KOPT-K1 (cell line): ENCODE results near the gene MT1G.

Experiments used
- H3K27ac ChIP-seq: fragments of 200-600 bp; sonication (generic); 2 replicates; pipeline ENCODE4 v1.5.1; 2016; ENCODE audit warnings: antibody characterized with exemption, mild to moderate bottlenecking, low read depth, low read length; ENCODE audit not compliant: poor library complexity, severe bottlenecking
- H3K36me3 ChIP-seq: fragments of 200-600 bp; sonication (generic); 2 replicates; pipeline ENCODE4 v1.5.1; 2017; ENCODE audit warnings: antibody characterized with exemption, mild to moderate bottlenecking, low read length, moderate library complexity; ENCODE audit not compliant: insufficient read depth
- H3K9me3 ChIP-seq: fragments of 200-600 bp; sonication (generic); 2 replicates; pipeline ENCODE4 v1.5.1; 2017; ENCODE audit warnings: antibody characterized with exemption, low read length, mild to moderate bottlenecking; ENCODE audit not compliant: insufficient read depth, poor library complexity, severe bottlenecking

The MT1G gene

DNA sequence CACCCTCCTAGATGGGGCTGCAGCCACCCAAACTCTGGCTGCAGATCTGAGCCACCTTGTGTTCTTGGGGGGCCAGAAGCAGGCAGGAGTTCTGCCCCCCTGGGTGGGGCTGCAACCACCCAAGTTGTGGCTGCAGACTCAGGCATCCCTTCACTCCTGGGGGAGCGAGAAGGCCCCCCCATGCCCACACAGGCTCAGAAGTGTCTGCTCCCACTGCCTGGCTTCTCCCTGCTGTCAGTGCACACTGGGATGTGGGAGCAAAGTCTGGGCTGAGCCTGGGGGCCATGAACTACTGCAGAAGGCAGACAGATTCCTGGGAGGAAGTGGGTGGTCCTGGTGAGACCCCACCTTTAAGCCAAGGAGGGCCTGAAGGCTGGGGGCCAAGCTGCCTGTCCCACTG lies 27.4 kb upstream of the MT1G start:
- Histone ChIP-seq H3K27ac (no peak overlapping the region), H3K36me3 (no peaks in the 10 kb centered on the region), H3K9me3 (no peaks in the 10 kb centered on the region)

DNA sequence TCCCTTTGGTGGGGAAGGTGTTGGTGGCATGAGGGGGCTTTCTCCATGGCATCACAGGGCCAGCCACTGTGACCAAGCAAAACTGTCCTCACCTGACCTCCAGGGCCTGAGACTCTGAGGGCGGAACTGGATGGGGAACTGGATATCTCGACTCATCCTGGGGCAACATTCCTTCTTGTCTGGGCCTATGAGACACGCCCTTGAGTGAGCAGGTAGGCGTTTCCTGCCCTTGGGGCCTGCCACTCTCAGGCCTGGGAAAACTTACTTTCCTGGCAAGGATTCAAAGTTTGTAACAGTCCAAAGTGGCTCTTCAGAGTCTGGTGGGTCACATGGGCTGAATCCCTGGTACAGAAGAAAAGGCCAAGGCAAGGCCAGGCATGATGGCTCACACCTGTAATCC lies 24.0 kb upstream of the MT1G start:
- H3K36me3 ChIP-seq = no peaks in the 10 kb centered on the region
- peaks cover 3% of the 10 kb centered on the region for H3K9me3 ChIP-seq
- H3K27ac ChIP-seq = no peak overlapping the region

DNA sequence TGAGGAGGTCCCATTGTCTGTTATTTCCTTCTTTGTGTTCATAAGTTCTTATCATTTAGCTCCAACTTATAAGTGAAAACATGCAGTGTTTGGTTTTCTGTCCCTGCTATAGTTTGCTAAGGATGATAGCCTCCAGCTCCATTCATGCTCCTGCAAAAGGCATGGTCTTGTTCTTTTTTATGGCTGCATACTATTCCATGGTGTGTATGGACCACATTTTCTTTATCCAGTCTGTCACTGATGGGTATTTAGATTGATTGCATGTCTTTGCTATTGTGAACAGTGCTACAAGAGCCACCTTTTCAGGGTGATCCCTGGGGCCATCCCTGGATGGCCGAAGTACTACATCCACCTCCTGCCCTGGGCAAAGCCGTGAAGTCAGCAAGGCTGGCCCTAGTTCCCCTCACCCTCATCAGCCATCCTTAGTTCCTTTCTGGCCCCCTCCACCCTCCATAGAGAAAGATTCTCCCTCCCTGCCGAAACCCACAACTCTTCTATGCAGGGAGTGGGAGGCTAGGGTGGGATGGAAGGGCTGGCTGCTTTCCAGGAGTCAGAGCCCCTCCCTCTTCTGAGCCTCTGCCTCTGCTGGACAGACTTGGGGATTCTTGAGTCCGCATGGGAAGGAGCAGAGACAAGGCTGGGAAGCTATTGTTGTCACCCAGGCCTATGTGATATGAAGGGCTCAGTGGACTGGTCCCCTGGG lies 22.7 kb upstream of the MT1G start:
- Histone ChIP-seq H3K36me3 (no peaks in the 10 kb centered on the region), H3K9me3 (peaks cover 10% of the 10 kb centered on the region), H3K27ac (no peak overlapping the region)

- Histone ChIP-seq H3K9me3 (peaks cover 10% of the 10 kb centered on the region), H3K36me3 (no peaks in the 10 kb centered on the region), H3K27ac (no peak overlapping the region)
Observed at GRCh38 chr16:56689171-56689570, 21.3 kb upstream of the MT1G start.

GRCh38 chr16:56688762-56689161 lies 20.9 kb upstream of the MT1G start:
- Histone ChIP-seq H3K9me3 (peaks cover 10% of the 10 kb centered on the region), H3K36me3 (no peaks in the 10 kb centered on the region), H3K27ac (no peak overlapping the region)

GRCh38 chr16:56686758-56687157 lies 18.9 kb upstream of the MT1G start:
- Histone ChIP-seq H3K27ac (no peak overlapping the region), H3K36me3 (no peaks in the 10 kb centered on the region)

GRCh38 chr16:56684926-56685590 lies 17.2 kb upstream of the MT1G start:
- Histone ChIP-seq H3K9me3 (peaks cover 10% of the 10 kb centered on the region), H3K27ac (no peak overlapping the region), H3K36me3 (no peaks in the 10 kb centered on the region)

More at GRCh38 chr16:56686758-56687157, 18.9 kb upstream of the MT1G start:
- peaks cover 10% of the 10 kb centered on the region for H3K9me3 ChIP-seq

DNA sequence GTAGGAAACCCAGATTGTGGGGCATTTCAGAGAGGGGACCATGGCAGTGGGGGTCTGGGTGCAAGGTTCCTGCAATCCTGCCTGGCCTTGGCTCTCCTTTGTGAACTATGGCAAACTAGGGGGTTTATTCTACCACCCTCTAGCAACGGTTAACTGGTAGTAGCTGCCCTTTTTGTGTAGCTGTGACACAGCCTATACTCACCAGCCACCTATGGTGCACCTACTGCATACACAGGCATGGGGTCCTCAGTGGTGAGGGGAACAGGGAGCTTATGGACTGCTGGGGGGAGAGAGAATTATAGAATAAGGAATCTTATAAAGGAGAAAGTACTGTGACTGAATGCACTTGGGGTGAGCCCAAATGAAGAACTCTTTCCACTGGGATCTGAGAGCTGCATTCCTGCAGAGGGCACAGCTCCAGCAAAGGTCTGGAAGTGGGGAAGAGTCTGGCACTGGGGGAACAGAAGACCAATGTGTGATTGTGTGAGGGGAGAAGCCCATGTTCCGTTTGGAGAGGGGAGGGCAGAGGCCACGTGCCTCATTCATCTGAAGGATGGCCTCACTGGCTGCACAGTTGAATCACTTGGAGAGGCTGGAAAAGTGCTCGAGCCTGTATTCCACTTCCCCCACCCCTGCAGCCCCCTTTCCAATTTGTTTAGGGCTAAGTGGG lies 16.5 kb upstream of the MT1G start:
- no peak overlapping the region for H3K27ac ChIP-seq
- peaks cover 10% of the 10 kb centered on the region for H3K9me3 ChIP-seq
- H3K36me3 ChIP-seq = no peaks in the 10 kb centered on the region

DNA sequence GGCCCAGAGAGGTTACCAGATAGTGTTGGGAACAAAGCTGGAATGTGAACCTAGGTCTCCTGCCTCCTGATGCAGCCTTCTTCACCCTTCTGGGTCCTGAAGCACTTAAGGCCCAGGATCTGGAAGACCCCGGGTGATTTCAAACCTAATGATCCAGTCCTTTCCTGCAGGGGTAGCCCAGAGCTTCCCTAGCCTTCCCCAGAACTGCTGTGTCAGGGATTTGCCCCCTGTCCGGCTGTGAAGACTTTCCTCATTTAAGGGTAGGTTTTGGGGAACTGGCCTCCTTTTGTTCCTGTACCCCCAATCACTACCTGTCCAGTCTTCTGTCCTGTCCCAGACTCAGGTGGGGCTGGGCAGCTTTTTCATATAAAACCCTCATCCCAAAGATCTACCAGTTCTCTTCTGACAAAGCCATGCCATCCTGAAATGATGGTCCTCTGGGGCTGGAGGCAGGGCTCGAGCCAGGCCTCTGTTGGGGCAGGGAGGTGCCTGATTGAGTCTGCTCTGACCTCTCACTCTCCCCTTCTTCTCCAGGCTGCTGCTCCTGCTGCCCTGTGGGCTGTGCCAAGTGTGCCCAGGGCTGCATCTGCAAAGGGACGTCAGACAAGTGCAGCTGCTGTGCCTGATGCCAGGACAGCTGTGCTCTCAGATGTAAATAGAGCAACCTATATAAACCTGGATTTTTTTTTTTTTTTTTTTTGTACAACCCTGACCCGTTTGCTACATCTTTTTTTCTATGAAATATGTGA lies 15.7 kb upstream of the MT1G start:
- Histone ChIP-seq H3K36me3 (no peaks in the 10 kb centered on the region), H3K9me3 (peaks cover 10% of the 10 kb centered on the region), H3K27ac (no peak overlapping the region)

DNA sequence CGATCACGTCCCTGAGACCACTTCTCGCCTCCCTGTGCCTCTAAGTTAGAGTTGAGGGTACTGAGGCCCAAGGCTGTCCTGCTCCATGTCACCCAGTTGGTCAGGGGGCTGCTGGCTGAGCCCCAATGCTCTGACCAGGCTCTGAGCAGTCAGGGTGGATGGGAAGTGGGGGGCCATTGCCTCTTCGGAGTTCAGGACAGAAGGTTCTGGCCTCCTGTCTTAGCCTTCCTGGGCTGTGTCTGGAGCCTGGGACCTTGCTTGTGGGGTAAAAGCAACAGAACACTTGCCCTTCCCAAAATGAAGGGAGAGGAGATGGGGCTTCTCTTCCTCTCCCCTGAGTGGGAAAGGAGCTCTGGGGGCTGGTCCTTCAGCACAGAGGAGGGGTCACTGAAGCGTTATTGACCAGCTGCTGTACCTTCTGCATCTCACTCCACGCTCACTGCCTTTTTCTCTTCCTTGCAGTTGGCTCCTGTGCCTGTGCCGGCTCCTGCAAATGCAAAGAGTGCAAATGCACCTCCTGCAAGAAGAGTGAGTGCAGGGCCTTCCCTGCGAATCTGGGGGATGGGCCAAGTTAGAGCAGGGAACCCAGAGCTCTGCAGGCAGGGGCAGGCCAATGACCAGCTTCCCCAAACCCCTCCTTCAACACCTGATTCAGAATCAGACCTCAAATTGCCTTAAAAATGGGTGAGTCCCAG lies 15.0 kb upstream of the MT1G start:
- peaks cover 10% of the 10 kb centered on the region for H3K9me3 ChIP-seq

DNA sequence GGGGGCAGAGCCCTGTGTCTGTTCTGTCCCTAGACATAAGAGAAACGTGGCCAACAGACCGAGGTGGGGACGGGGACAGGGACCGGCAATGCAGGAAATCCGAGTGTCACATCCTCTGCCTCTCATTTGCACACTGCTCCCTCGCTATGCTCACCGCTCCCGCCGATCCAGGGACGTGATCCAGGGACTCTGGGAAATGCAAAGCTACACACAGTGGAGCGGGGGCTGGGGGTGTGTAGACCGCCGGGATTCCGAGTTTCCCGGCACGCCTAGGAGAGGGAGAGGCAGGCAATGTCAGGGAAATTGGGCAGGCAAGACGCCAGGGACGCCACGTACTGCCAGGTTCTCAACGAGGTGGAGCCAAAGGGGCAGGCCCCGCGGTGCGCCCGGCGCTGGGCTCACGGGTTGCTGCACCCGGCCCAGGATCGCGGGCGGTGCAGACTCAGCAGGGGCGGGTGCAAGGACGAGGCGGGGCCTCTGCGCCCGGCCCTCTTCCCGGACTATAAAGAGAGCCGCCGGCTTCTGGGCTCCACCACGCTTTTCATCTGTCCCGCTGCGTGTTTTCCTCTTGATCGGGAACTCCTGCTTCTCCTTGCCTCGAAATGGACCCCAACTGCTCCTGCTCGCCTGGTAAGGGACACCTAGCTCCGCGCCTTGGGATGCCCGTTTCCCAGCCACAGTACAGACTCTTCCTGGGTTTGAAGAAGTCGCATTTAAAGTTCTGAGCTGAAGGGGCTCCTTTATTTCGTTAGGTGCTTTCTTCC lies 14.3 kb upstream of the MT1G start, which contains the start of gene MT1X:
MT1X (plus strand) TSS at position 532 of the 764 bp plus-strand sequence; CDS start at position 603, 71 bp downstream.
- Histone ChIP-seq H3K9me3 (peaks cover 9% of the 10 kb centered on the region), H3K36me3 (no peaks in the 10 kb centered on the region), H3K27ac (peak within 1 kb of the TSS; percentile 45)

More for the DNA sequence above, 15.0 kb upstream of the MT1G start:
- Histone ChIP-seq H3K36me3 (no peaks in the 10 kb centered on the region), H3K27ac (peak overlapping the region; percentile 45)

- Histone ChIP-seq H3K36me3 (no peaks in the 10 kb centered on the region), H3K27ac (no peak overlapping the region), H3K9me3 (no peaks in the 10 kb centered on the region)
Observed at GRCh38 chr16:56679818-56680217, 12.0 kb upstream of the MT1G start.

GRCh38 chr16:56679078-56679730 lies 11.3 kb upstream of the MT1G start:
- Histone ChIP-seq H3K27ac (no peak overlapping the region), H3K36me3 (no peaks in the 10 kb centered on the region), H3K9me3 (no peaks in the 10 kb centered on the region)
